Measurements from ENCODE around the gene EFCAB8. TPM values are rescaled to one million over a fixed set of nuclear protein-coding genes. Genes with fewer than 3 reads are reported as not detected.

The EFCAB8 gene
- total RNA-seq, 1 donor from 2014 or later, result 0.29 TPM

DNA sequence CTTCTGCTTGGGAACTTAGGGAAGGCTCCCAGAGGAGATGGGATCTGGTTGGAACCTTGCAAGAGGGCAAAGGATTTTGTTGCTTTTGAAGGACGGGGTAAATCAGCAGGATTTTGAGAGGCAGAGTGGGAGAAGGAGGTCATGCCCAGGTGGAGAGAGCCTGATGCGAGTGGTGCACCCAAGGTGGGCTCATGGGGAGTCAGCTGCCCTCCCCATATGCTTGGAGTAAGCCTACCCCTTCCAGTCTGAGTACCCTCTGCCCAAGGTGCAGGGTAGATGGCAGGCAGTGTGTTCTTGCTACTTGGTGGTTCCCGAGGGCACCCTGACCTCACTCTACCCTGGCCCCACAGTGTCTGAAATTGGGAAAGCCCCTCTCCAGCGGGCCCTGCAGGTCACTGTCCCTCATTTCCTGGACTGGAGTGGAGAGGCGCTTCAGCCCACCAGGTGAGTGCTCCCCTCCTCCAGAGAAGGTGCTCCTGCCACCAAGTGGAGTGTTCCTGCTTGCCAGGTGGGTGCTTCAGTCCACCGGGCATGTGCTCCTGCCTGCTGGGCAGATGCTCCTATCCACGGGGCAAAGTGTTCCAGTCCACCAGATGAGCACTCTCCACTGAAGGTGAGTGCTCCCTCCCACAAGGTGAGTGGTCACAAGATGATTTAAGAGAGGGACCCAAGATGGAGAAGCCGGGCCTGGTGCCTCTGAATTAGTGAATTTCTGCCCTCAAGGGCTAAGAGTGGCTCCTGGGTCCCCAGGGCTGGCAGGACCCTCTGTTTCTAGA is 152.1 kb downstream of the EFCAB8 start:
- DNase-seq (ENCODE audit: low spot score, unreplicated experiment), result no peak
- Mint-ChIP-seq H3K4me1 (ENCODE audit: low read depth) (no peaks in the 10 kb centered on the region), H3K4me3 (ENCODE audit: low read depth) (no peak overlapping the region), H3K9me3 (ENCODE audit: low read depth) (no peaks in the 10 kb centered on the region), H3K36me3 (ENCODE audit: insufficient read depth) (no peaks in the 10 kb centered on the region), H3K27me3 (peaks cover 31% of the 10 kb centered on the region), H3K27ac (no peak overlapping the region)
- no peak for TF ChIP-seq CTCF (IDR thresholded peaks at IDR 0.05; ENCODE audit: unreplicated experiment)

Other genes with a start within 250 kb of the EFCAB8 start
- gene C20orf203, start 185.0 kb upstream of the EFCAB8 start, total RNA-seq, result 0.10 and 0.24 TPM in 2 replicates
- gene COMMD7, start 115.5 kb upstream of the EFCAB8 start, total RNA-seq, result 69.8 and 70.1 TPM in 2 replicates
- 15.4 and 15.9 TPM in 2 replicates for gene DNMT3B, start 96.5 kb upstream of the EFCAB8 start, total RNA-seq
- gene MAPRE1, start 39.0 kb upstream of the EFCAB8 start, total RNA-seq, result 171 and 177 TPM in 2 replicates
- gene SUN5, start 145.5 kb downstream of the EFCAB8 start, total RNA-seq, result not detected in 2 replicates
- gene BPIFB2, start 148.8 kb downstream of the EFCAB8 start, total RNA-seq, result not detected in 2 replicates
- gene BPIFB6, start 172.7 kb downstream of the EFCAB8 start, total RNA-seq, result not detected in 2 replicates
- gene BPIFB3, start 195.0 kb downstream of the EFCAB8 start, total RNA-seq, result not detected in 2 replicates
- not detected in 2 replicates for gene BPIFB4, start 220.7 kb downstream of the EFCAB8 start, total RNA-seq